ENCODE data around the gene RORC. TPM values are rescaled to one million over a fixed set of nuclear protein-coding genes. Genes with fewer than 3 reads are reported as not detected.
"Not testable (repeated sequence)": the region's sequence is repeated elsewhere in the genome, so short reads cannot be mapped to it uniquely, and the experiment has no call there.

Gene RORC
- polyA plus RNA-seq, 4 donors = 1.0 to 1.2 (median 1.1) TPM

DNA sequence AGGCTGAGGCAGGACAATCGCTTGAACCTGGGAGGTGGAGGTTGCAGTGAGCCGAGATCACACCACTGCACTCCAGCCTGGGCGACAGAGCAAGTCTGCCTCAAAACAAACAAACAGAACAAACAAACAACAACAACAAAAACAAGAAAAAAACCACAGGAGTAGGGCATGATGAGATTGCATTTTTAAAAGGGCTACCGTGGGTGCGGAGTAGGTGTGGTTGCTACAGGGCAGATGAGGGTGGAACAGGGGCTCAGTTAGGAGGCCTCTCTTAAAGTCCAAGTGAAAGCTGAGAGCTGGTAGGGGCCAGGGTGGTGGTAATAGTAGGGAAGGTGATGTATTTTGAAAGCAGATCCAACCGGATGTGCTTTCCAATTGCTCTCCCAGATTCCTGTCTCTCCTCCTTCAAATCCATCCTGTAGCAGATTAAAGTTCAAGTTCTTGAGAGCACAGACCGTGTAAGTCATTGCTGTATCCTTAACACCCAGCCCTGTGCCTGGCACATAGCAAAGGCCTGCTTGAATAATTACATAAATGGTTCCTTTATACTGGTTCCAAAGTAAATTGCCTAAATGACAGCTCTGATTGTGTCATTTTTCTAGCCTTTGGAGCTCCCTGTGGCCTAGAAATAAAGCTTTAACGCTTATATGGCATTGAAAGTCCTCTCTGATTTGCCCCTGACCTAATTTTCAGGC, 22.2 kb downstream of the RORC start:
- no peak for DNase-seq (ENCODE audit: low read depth in 4 of 4, low spot score in 3 of 4)

DNA sequence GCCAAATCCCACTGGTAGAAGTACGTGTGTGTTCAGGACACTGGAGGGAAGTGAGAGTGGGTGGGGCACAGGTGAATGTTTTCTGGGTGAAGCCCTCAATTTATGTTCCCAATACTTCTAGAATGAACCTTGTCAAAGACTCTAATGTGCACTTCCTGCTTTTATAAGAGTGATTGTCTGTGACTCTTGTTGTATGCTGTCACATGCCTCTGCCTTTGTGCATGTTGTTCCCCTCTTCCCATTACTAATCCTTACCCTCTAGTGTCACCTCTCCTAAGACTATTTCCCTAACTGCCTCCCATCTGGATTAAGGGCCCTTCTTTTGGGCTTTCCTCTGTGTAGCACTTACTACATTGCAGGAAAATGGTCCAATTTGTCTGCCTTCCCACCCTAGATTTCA, 23.8 kb downstream of the RORC start:
- DNase-seq (ENCODE audit: low read depth in 4 of 4, low spot score in 3 of 4) = no peak

DNA sequence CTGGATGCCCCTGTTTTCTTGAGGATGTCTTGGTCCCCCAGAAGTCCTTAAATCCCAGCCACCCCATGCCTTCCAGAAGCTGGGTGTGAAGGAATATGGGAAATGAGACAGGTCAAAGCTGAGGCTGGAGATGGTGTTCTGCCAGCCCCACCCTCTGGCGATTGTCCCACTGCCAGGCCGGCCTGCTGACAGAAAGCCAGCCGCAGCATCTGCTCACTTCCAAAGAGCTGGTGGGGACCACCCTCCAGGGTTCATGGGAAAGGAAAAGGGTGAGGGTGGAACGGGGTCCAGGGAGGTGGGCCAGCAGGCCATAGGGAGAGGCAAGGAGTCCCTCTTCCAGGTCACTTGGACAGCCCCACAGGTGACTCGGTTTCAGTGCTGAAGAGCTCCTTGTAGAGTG, 24.5 kb downstream of the RORC start:
- no peak for DNase-seq (ENCODE audit: low read depth in 4 of 4, low spot score in 3 of 4)

DNA sequence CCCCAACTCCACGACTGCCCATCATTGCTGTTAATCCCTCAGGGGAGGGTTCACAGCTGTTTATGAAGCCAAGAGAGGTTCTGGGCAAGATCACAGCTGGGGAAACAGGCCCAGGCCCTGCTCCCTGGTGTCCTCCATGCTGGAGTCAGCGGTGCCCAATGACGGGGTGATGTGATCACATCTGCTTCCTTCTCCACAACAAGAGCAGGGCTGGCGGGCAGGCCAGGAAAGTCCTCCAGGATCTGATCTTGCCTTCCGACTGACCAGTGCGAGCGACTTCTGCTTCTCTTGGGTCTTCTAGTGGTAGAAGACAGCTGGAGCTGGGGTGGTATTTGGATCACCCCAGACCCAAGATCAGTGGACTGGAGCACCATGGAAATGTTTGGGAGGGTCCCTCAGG, 25.4 kb downstream of the RORC start:
- DNase-seq (ENCODE audit: low read depth in 4 of 4, low spot score in 3 of 4) = no peak

DNA sequence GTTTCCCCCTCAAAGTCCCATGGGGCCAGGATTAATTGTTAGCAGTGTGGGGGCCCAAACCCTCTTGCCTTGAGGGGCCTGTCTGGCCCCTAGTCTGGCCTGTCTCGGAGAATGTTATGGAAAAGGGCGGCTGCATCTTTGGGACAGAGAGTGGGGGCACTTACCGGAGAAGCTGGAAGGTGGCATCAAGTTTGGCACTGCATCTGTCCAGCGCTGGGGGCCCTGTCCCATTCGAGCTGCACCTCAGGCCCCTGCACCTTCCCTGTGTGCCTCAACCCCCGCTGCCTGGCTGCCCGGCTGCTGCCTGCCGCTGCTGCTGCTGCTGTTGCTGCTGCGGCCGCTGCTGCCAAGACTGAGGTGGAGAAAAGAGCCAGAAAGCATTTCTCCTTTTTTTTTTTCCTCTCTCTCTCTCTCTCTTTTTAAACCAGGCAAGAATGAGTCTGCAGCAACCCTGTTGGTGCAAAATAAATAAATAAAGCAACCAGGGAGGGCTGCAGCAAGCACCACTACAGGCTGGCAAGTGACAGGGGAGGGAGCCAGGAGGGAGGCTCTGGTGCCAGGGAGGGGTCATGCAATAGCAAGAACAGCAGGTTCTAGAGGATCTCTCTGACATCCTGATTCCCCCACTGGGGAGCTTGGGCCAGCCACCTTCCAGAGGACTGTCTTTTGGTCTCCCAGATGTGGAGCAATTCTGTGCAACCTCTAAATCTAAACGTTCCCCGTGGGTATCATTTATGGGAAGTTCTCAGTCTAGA, 26.4 kb downstream of the RORC start, which contains the start of gene LINGO4:
Gene LINGO4 (minus strand): TSS at position 354 of the 755 bp plus-strand sequence. CDS start 2,715 bp downstream, outside the sequence.
- no peak for DNase-seq (ENCODE audit: low read depth in 4 of 4, low spot score in 3 of 4)

DNA sequence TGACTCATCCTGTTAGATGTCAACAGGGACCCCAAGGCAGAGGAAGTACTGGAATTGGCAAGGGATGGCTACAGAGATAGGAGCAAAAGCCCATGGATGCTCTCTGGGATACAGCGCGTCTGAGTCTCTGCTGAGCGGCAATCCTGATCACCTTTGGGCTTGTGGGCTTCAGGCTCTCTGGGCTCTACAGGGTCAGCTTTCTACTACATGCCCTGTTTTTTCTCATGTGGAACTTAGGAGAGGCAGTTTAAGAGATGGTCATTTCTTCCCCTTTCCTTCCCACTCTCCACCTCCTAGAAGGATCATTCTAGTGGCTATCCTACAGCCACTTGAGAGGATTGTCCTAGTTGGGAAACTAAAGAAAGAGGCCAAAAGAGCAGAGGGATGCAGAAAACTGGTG, 27.7 kb downstream of the RORC start:
- DNase-seq (ENCODE audit: low read depth in 4 of 4, low spot score in 3 of 4) = no peak

DNA sequence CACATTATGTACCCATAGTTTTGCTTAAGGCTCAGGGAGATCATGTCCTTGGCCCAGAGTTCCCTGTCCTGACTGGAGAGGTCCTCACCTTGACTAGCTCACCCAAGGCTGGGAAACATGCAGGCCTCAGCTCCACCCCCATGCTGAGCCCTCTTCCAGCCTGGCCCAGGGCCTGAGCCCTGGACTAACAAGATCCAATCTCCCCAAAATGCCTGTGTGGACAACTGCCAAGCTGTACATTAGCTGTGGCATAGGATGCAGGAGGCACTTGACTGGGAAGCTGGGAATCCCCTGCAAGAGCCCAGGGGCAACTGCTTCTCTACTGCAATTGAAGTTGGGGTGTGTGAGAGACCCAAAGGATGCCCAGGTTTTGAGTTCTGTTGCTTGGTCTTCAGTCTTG, 28.4 kb downstream of the RORC start:
- no peak for DNase-seq (ENCODE audit: low read depth in 4 of 4, low spot score in 3 of 4)

DNA sequence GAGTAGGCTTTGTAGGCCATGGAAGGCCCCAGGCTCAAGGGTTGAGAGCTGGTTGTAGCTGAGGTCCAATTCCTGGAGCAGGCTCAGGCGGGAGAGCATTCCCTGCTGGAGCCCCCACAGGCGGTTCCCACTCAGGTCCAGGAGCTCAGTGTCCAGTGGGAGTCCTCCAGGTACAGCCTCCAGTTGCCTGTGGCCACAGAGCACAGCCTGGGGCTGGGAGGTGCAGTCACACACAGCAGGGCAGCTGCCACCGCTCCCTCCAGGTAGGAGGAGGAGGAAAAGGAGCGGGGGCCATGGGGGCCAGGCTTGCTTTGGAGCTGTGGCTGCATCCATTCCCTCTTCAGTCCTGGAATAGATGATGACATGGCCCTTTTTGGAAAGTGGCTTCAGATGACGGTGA, 29.2 kb downstream of the RORC start:
- no peak for DNase-seq (ENCODE audit: low read depth in 4 of 4, low spot score in 3 of 4)

DNA sequence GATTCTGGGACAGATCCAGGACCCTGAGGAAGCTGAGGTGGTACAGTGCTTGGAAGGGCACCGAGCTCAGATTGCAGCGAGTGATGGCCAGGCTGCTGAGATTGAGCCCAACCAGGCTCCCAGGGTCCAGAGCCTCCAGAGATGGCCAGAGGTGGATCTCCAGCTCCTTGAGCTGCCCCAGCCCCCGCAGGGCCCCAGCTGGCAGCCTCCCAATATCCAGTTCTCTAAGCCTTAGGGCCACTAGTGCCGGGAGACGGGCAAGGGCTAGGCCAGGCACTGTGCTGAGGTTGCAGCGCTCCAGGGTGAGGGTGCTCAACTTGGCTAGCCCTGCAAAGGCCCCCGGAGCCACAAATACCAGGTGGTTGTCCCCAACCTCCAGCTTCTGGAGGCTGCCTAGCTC, 29.8 kb downstream of the RORC start:
- DNase-seq (ENCODE audit: low read depth in 4 of 4, low spot score in 3 of 4) = no peak

DNA sequence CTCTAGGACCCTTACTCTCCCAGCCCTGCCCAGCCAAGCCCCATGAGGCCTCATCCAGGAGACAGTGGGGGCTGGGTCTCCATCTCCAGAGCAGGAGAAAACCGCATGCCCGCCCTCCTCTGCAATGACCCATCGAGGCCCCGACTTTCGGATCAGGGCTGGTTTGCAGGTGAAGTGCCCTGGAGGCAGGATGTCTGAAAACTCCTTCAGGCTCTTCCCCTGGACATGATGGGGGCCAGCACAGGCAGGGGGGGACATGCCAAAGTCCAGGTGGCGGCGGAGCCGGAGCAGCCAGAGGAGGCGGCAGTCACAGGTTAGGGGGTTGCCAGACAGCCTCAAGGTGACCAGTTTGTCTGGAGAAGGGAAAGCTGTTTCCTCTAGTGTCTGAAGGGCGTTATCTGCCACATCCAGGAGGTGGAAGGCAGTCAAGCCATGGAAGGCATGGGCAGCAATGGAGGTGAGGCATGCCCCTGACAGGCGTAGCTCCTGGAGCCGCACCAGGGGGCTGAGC, 30.2 kb downstream of the RORC start:
- DNase-seq (ENCODE audit: low read depth in 4 of 4, low spot score in 3 of 4) = no peak

DNA sequence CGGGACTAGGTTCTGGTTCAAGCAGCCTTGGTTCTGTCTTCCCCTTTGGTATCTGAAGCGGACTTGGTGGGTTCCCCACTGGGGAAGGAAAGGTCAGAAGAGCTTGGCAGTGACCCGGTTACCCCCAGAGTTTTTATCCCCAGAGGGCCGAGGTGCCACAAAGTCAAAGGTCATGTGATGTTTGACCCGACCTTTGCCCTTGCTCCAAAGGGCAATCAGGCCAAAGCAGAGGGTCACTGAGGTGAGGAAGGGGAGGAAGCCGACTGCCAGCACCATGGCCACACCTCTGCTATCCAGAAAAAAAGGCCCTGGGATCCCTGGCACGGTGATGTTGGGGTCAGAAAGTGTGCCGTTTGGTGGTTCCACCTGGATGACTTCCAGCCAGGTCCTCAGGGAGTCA, 30.8 kb downstream of the RORC start:
- no peak for DNase-seq (ENCODE audit: low read depth in 4 of 4, low spot score in 3 of 4)

DNA sequence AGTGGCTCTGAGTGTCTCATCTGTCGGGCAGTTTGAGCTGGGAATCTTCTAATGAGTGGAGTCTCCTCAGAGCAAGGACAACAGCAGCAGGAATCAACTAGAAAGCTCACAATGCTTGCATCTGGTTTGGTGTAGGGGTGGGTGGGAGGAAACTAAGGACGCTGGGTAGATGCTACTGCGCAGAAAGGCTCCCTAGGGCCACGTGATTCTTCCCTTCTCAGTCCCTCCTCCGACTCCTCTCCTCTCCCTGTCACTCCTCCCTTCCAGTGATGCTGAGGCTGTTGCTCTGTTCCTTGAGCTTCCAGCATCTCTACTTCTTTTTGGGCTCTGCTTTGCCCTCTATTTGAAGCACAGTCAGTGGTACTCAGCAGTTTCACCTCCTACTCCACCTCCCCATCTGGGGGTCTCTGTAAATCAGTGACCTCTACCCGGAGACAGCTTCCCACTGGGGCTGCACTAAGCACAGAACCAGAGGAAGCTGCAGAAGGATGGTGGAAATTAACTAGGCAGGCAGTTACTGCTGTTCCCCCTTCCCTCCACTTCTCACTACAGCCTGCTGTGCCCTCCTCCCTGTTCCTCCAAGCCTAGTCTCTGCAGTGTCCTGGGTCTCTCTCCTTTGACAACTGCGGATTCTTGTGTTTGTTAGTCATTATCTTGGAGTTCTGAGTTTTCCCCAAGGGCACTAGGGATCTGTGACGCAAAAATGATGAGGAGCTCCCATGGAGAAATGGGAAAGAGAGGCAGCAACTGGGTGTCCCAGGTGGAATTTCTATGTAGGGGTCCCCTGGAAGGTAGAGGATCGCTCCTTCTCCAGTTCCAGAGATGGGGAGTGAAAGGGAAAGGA, 32.2 kb downstream of the RORC start:
- DNase-seq (ENCODE audit: low read depth in 4 of 4, low spot score in 3 of 4) = no peak

DNA sequence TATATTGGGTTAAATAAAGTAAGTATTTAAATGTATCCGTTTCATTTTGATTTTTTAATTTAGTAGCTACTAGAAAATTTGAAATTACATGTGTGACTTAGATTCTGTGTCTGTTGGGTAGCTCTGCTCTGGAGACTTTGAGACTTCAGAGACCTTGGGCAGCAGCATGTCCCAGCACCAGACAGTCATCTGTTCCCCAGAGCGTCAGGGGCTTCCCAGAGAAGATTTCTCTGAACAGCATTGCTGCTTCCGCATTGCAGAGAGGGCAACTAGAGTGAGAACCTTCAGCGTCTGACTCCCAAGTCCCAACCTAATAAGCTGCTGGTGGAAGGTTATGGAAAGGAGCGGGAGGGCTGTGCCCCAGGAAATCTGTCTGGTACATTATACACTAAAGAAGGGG, 33.0 kb downstream of the RORC start:
- no peak for DNase-seq (ENCODE audit: low read depth in 4 of 4, low spot score in 3 of 4)

DNA sequence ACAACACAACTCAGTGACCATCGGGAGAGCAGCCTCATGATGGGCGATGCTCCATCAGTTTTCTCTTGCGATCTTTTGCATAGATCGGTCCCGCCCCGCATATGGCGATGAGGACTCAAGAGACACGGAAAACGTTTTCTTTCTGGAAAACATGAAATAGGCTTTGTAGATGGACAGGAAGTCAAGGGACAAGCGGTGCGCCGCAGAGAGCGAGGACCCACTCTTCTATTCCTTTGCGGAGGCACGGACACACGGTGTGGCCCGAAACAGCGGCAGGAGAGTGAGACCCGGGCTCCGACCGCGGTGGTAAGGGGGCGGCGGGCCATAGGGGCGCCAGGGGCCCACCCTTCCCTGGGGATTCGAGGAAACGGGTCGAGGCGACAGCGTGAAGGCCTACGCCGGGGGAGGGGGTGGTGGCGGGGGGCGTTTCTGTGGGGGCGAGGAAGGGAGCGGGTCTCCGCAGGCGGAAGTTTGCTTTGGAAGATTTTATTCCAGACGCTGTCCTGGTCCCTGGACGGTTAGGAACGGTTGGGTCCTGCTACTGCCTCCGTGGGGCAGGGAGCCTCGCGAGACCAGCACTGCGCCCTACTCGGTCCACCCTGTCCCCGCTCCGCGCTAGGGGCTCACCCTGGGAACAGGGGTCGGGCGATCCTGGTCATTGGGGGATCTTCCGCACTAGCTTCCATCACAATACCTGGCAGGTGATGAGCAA, 40.5 kb downstream of the RORC start:
- DNase-seq (ENCODE audit: low read depth in 4 of 4, low spot score in 3 of 4) = no peak

DNA sequence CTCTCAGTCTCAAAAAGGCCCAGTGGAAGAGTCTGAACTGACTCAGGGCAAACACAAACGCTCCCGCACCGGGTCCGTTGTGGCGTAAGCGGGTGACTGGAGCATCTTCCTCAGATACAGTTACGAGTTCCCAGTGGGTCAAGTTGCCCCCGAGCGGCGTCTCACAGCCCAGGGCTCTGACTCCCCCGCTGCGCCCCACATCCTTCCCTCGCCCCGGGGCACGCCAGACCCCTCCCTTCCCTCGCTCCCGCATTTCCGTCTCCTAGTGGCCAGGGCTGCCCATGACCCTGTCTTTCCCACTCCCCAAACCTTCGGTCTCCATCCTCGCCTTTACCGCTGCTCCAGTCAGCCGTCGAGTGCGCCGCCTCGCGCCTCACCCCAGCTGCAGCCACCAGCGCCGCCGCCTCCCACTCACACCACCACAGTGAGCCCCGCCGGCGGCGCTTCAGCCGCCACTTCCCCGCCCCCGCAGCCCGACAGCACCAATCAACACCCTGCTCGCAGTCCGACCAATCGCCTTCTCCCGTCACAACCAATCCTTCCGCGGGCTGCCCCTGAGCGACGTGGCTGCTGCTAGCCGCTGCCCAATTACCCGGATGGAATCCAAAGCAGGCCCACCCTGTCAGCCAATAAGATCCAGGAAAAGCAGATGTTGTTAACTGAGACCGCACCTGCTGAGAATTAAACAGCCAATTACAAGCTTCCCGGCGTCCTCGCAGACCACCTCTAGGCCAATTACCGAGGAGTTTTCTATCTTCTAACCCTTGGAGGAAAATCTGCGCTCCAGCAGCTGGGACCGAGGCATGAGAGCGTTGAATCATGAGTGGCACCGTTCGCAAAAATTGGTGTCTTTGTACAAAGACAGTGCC, 41.3 kb downstream of the RORC start, which contains the start of gene TDRKH:
Gene TDRKH (minus strand): TSS at position 430 of the 869 bp plus-strand sequence. CDS start 7,478 bp downstream, outside the sequence.
- DNase-seq (ENCODE audit: low read depth in 4 of 4, low spot score in 3 of 4) = peak; percentile 86 to 94 (median 93)

DNA sequence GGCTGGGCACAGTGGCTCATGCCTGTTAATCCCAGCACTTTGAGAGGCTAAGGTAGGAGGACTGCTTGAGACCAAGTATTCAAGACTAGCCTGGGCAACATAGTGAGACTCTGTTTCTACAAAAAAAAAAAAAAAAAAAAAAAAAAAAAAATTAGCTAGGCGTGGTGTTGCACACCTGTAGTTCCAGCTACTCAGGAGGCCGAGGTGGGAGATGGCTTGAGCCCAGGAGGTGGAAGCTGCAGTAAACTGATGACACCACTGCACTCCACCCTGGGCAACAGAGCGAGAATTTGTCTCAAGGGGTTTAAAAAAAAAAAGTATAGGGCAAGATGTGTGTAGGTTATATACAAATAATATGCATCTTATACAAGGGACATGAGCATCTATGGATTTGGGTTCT, 43.9 kb downstream of the RORC start:
- no peak for DNase-seq (ENCODE audit: low read depth in 4 of 4, low spot score in 3 of 4)

DNA sequence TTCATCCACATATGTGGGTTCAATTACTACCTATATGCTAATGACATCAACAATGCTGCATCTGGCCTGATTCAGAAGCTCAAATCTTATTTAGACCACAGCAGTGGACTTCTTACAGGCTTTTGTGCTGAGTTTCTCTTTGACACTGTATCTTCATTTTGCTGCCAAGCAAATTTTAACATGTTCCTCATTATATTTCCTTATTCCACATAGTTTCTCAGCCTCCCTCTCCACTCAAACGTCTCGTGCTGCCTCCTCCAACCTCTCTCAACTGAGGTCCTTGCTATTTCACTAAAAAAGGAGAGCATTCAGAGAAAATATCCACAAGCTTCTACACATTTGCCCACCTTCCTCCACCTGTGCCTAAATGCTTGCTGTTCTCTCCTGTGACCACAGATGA, 47.8 kb downstream of the RORC start:
- DNase-seq (ENCODE audit: low read depth in 4 of 4, low spot score in 3 of 4) = no peak

DNA sequence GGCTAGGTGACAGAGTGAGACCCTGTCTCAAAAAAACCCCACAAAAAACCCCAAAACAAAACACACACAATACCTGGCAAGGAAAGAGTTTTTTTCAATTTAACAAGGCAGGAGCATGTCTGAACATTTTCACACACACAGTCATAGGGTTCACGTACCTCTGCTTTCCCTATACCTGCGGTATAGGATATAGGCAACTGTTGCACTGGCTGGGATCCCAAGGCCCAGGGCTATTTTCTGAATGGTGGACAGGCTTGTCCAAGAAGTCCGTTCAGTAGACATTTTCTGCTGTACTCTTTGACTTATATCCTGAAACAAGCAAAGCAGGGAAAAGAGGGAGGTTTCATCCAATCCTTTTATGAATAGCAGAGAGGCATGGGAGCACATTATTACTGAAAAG, 48.9 kb downstream of the RORC start:
- no peak for DNase-seq (ENCODE audit: low read depth in 4 of 4, low spot score in 3 of 4)

DNA sequence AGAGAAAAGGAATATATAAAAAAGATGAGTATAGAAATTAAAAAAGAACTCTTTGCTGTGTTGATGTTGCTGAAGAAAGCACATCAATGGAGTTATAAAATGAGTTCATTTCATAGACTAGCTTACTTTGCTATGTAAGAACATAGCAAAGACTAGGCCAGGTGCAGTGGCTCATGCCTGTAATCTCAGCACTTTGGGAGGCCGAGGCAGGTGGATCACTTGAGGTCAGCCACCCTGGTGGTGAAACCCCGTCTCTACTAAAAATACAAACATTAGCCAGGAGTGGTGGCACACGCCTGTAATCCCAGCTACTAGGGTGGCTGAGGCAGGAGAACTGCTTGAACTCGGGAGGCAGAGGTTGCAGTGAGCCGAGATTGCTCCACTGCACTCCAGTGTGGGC, 49.6 kb downstream of the RORC start:
- DNase-seq (ENCODE audit: low read depth in 4 of 4, low spot score in 3 of 4) = not testable (repeated sequence)

All from right renal pelvis (tissue), 4 donors.